HG02642 (cell line): Measurements from ENCODE around the gene PKD1L1.

ENCODE experiments used
- ATAC-seq: cut with Tn5 transposase; IDR thresholded peaks from one replicate; pipeline ENCODE4 v1.9.1; 2021; ENCODE audit warnings: mild to moderate bottlenecking; ENCODE audit not compliant: unreplicated experiment, poor library complexity

PKD1L1 gene

GRCh38 chr7:47751043-47751442, 197.2 kb downstream of the PKD1L1 start:
- no peak for ATAC-seq

- ATAC-seq, result no peak
Observed at GRCh38 chr7:47748041-47748440, 200.2 kb downstream of the PKD1L1 start.

- ATAC-seq, result no peak
Observed at GRCh38 chr7:47747160-47747559, 201.1 kb downstream of the PKD1L1 start.

GRCh38 chr7:47746468-47746867, 201.8 kb downstream of the PKD1L1 start:
- no peak for ATAC-seq

GRCh38 chr7:47744883-47745282, 203.4 kb downstream of the PKD1L1 start:
- ATAC-seq, result no peak

GRCh38 chr7:47743965-47744591, 204.2 kb downstream of the PKD1L1 start:
- no peak for ATAC-seq

- ATAC-seq, result no peak
Observed at GRCh38 chr7:47741984-47742383, 206.3 kb downstream of the PKD1L1 start.

GRCh38 chr7:47739891-47740290, 208.4 kb downstream of the PKD1L1 start:
- ATAC-seq, result no peak

- ATAC-seq, result no peak
Observed at GRCh38 chr7:47739301-47739875, 208.9 kb downstream of the PKD1L1 start.

- ATAC-seq, result no peak
Observed at GRCh38 chr7:47738563-47739166, 209.6 kb downstream of the PKD1L1 start.

GRCh38 chr7:47737601-47738000, 210.7 kb downstream of the PKD1L1 start:
- ATAC-seq, result no peak

GRCh38 chr7:47735431-47736345, 212.6 kb downstream of the PKD1L1 start:
- no peak for ATAC-seq

GRCh38 chr7:47734949-47735291, 213.3 kb downstream of the PKD1L1 start:
- ATAC-seq, result no peak

GRCh38 chr7:47734287-47734948, 213.8 kb downstream of the PKD1L1 start:
- ATAC-seq, result no peak

- no peak for ATAC-seq
Observed at GRCh38 chr7:47730142-47730541, 218.1 kb downstream of the PKD1L1 start.

- no peak for ATAC-seq
Observed at GRCh38 chr7:47726047-47726726, 222.1 kb downstream of the PKD1L1 start.

- no peak for ATAC-seq
Observed at GRCh38 chr7:47725031-47725780, 223.1 kb downstream of the PKD1L1 start.
